ENCODE results near the gene SHLD2.
"Not testable (repeated sequence)": the region's sequence is repeated elsewhere in the genome, so short reads cannot be mapped to it uniquely, and the experiment has no call there.

Gene SHLD2

DNA sequence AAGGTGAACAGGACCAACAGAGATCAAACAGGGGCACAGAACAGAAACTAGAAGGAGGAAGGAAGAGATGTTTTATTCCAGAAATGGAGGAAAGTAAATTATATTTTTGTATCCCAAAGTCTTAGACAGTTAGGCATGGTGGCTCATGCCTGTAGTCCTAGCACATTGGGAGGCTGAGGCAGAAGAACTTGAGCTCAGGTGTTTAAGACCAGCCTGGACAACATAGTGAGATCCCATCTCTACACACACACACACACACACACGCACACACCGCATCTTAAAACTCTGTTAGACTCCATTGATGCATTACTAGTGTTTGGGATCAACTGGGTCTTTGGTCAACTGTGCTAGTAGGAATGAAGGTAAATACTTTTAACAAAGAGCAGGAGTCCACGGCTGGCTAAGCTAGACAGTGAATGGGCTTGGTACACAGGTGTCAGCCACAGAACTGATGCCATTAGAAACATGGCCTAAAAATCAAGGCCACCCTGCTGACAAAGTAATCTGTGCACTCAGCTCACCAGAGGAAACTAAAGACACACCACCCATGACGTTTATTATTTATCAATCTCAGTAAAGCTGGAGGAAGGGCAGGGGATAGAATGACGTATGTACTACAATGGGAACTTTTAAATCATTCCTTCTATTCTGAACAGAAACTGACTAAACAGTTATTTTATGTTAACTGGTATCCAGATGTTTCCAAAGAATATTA lies 11.3 kb upstream of the SHLD2 start:
- not testable (repeated sequence) for DNase-seq (ENCODE audit: low read depth in 2 of 3, low spot score in 1 of 3)

GRCh38 chr10:87084291-87084782 lies 10.7 kb upstream of the SHLD2 start:
- not testable (repeated sequence) for DNase-seq (ENCODE audit: low read depth in 2 of 3, low spot score in 1 of 3)

- DNase-seq (ENCODE audit: low read depth in 2 of 3, low spot score in 1 of 3): no peak
These were observed 9.5 kb upstream of the SHLD2 start for GRCh38 chr10:87085537-87085936.

- DNase-seq (ENCODE audit: low read depth in 2 of 3, low spot score in 1 of 3): no peak
These were observed 5.3 kb upstream of the SHLD2 start for GRCh38 chr10:87089746-87090145.

GRCh38 chr10:87090779-87091178 lies 4.2 kb upstream of the SHLD2 start:
- DNase-seq (ENCODE audit: low read depth in 2 of 3, low spot score in 1 of 3): no peak

GRCh38 chr10:87092376-87092860 lies 2.6 kb upstream of the SHLD2 start:
- DNase-seq (ENCODE audit: low read depth in 2 of 3, low spot score in 1 of 3): no peak

GRCh38 chr10:87092861-87093631 lies 2.0 kb upstream of the SHLD2 start:
- DNase-seq (ENCODE audit: low read depth in 2 of 3, low spot score in 1 of 3): no peak

DNA sequence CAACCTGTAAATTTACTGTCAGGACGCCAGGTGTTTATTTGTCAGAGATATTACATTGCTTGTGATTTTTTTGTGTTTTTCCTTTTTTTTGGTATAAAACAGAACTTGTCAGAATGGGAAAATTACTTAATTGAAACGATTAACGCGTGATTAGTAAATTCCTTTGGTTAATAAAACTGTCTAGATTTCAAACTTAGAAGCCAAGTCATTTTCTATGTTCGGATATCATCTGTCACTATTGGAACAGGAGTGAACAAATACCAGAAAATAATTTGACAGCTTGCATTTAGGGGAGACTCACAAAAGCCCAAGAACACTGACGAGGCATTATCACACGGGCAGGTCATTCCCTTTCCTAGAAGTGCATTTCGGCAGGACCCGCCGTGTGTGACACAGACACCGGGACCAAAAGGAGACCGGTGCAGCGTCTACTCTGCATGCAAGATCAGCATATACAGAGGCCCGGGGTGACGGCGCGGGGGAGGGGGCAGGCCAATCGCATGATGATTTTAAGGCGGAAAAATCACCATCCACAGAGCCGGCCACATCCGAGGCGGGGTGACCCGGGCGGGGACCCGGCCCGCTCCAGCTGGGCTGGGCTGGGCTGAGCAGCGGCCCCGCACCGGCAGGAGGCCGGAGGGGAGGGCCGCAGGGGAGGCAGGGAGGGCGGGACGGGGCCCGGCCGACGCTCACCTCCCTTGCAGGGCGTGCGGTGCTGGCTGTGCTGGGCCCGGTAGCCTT lies 1.2 kb upstream of the SHLD2 start:
- peak; percentile 66 to 71 (median 67) for DNase-seq (ENCODE audit: low read depth in 2 of 3, low spot score in 1 of 3)

DNA sequence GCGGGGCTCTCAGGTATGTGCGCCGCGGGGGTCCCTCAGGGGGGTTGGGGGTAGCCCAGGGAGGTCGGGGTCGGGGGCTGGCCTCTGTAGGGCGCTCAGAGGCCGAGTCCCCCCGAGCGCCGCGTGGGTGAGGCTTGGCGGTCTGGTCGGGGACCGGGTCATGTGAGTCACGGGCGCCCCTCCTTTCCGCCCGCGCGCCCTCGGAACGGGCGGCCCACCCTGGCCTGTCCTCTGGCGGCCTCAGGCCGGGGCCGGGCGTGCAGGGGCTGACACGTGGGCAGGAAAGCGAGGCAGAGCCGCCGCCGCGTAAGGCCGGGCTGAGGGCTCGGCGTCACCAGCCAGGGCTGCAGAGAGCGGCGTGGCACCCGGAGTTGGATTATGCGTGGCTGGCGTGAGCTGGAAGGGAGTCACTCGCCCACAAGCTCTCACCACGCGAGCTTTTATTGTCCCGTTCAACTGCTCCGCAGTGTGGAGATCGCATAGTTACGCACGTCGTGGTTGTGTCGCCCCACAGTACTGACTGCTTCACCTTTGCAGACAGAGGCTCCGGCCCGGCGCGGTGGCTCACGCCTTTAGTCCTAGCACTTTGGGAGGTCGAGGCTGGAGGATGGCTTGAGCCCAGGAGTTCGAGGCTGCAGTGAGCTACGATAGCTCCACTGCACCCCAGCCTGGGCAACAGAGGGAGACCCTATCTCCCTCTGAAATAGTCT lies 385 bp downstream of the SHLD2 start:
- DNase-seq (ENCODE audit: low read depth in 2 of 3, low spot score in 1 of 3): peak; percentile 37 to 66 (median 63)

GRCh38 chr10:87101996-87102395 lies 7.0 kb downstream of the SHLD2 start:
- no peak for DNase-seq (ENCODE audit: low read depth in 2 of 3, low spot score in 1 of 3)

DNA sequence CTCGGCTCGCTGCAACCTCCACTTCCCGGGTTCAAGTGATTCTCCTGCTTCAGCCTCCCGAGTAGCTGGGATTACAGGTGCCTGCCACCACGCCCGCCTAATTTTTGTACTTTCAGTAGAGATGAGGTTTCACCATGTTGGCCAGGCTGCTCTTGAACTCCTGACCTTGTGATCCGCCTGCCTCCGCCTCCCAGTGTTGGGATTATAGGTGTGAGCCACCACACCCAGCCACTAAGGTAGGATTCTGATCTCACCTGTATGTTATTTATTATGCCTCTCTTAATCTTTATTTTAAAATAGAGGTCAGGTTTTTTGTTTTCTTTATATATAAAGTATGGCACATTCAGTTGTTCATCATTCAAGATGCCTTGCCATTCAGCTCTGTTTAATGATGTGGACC lies 9.7 kb downstream of the SHLD2 start:
- DNase-seq (ENCODE audit: low read depth in 2 of 3, low spot score in 1 of 3): not testable (repeated sequence)

DNA sequence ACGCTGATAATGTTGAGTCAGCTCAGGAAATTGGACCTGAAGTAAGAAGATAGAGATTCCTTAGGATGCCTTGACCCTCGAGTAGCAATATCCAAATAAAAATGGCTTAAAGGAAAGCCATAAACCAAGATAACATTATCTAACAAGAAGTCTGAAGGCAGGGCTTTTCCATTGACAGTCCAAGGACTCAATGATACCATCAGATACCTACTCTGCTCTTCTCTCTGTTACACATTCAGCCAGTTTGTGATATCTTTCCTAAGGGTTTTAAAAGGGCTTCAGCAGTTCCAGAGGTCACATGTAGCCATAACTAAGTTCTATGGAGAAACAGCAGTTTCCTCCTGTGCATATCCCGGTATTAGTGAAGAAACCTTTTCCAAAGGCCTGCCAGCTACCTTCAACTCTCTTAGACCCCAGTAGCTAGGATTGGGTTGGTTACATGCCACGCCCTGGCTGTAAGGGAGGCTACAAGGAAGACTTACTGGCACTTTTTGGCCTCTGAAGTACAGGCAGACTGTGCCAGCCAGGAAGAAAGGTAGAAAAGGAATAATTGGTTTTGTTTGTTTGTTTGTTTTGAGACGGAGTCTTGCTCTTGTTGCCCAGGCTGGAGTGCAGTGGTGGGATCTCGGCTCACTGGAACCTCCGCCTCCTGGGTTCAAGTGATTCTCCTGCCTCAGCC lies 10.6 kb downstream of the SHLD2 start:
- no peak for DNase-seq (ENCODE audit: low read depth in 2 of 3, low spot score in 1 of 3)

GRCh38 chr10:87118122-87118521 lies 23.1 kb downstream of the SHLD2 start:
- not testable (repeated sequence) for DNase-seq (ENCODE audit: low read depth in 2 of 3, low spot score in 1 of 3)

DNA sequence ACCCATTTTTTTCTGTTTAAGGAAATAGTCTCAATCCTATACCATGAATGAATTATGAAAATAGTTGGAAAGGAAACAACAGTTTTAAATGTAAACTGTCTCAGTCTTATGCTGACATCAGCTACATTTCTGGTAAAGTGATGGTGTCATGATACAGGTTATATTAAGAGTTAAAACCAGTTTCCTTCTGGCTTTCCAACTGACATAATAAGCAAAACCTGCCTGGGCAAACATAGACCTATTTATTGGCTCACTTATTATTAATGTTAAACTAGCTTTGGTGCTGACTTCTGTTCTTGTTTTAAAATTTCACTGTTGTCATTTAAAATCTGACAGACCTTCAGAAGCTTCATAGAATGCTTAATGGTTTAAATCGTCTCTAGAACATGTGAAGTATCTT lies 24.0 kb downstream of the SHLD2 start:
- DNase-seq (ENCODE audit: low read depth in 2 of 3, low spot score in 1 of 3): not testable (repeated sequence)

GRCh38 chr10:87123351-87123750 lies 28.3 kb downstream of the SHLD2 start:
- not testable (repeated sequence) for DNase-seq (ENCODE audit: low read depth in 2 of 3, low spot score in 1 of 3)

GRCh38 chr10:87127048-87127447 lies 32.0 kb downstream of the SHLD2 start:
- DNase-seq (ENCODE audit: low read depth in 2 of 3, low spot score in 1 of 3): not testable (repeated sequence)

DNA sequence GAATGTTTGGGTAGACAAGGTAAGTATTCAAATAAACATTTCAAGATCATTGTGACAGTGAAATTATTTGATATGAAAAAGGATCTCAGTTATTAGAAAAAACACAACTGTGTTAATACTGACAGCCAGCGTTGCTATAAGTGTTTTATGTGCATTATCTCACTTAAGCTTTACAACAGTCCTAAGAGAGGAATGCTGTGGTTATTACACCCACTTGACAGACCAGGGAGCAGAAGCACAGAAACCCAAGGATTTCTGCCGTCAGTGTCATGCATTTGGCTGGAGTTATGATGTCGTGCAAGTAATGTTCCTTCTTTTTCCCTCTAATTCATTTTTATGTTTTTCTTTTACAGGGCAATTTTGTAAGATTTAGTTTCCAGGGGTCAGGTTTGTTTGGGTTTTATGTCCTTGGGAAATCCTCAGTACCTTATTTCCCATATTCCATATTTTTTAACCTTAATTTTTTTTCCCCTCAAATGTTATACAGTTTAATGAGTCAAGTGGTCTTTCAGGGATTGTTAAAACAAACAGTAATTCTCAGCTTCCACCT lies 32.7 kb downstream of the SHLD2 start:
- DNase-seq (ENCODE audit: low read depth in 2 of 3, low spot score in 1 of 3): not testable (repeated sequence)

- not testable (repeated sequence) for DNase-seq (ENCODE audit: low read depth in 2 of 3, low spot score in 1 of 3)
These were observed 37.2 kb downstream of the SHLD2 start for GRCh38 chr10:87132176-87132575.

GRCh38 chr10:87133936-87134335 lies 38.9 kb downstream of the SHLD2 start:
- not testable (repeated sequence) for DNase-seq (ENCODE audit: low read depth in 2 of 3, low spot score in 1 of 3)

DNA sequence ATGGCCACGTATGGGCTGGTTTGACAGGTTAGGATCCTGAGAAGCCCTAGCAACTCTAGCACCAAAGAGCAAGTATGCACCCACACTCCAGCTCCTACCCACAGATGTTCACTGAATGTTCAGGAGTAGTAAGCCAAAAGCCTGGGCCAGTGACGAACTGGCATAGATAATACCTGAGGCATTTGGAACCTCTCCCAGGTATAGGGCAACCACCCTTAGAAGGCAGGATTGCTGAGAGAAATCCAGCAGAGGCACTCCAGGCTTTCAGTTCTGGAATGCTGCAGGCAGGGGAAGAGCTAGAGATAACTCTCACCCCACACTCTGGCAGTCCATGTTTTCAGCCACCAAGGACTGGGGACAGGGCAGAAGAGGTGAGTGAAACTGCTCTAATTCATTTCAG lies 39.4 kb downstream of the SHLD2 start:
- DNase-seq (ENCODE audit: low read depth in 2 of 3, low spot score in 1 of 3): not testable (repeated sequence)

All from stimulated activated CD4-positive, alpha-beta T cell treated with anti-CD3 and anti-CD28 coated beads, Interleukin-12 subunit alpha, Interleukin-12 subunit beta, amount 100 ng/mL, for 48 hours (primary cell).